Glutamatergic neuron (in vitro differentiated cells): ENCODE data around the gene ZNHIT1. TPM values are rescaled to one million over a fixed set of nuclear protein-coding genes. Genes with fewer than 3 reads are reported as not detected.
"Not testable (repeated sequence)": the region's sequence is repeated elsewhere in the genome, so short reads cannot be mapped to it uniquely, and the experiment has no call there.

Source experiments
- DNase-seq: peaks from one replicate; pipeline ENCODE4 v3.0.0; 2022
- H3K27ac Mint-ChIP-seq: one replicate; pipeline ENCODE4 v1.8.0; 2020; ENCODE audit warnings: mild to moderate bottlenecking, mixed read lengths, inconsistent platforms; ENCODE audit not compliant: unreplicated experiment
- H3K27me3 Mint-ChIP-seq: one replicate; pipeline ENCODE4 v1.8.0; 2020; ENCODE audit warnings: mild to moderate bottlenecking, moderate library complexity, mixed read lengths, inconsistent platforms; ENCODE audit not compliant: unreplicated experiment
- H3K36me3 Mint-ChIP-seq: one replicate; pipeline ENCODE4 v1.8.0; 2020; ENCODE audit warnings: mild to moderate bottlenecking, mixed read lengths, inconsistent platforms; ENCODE audit not compliant: unreplicated experiment
- H3K4me1 Mint-ChIP-seq: one replicate; pipeline ENCODE4 v1.8.0; 2020; ENCODE audit warnings: mild to moderate bottlenecking, low read depth, mixed read lengths, inconsistent platforms; ENCODE audit not compliant: unreplicated experiment
- H3K4me3 Mint-ChIP-seq: one replicate; pipeline ENCODE4 v1.8.0; 2020; ENCODE audit warnings: mild to moderate bottlenecking, mixed read lengths, inconsistent platforms; ENCODE audit not compliant: unreplicated experiment
- H3K9me3 Mint-ChIP-seq: one replicate; pipeline ENCODE4 v1.8.0; 2020; ENCODE audit warnings: mild to moderate bottlenecking, moderate library complexity, mixed read lengths, inconsistent platforms; ENCODE audit not compliant: unreplicated experiment
- total RNA-seq: library from RNA; stranded (reverse); fragmentation: NEBNext Ultra II Directional; extraction: Animal tissue kit (Norgen Biotek cat#: 25700); gene quantifications from one replicate; pipeline ENCODE4 v1.2.1, GENCODE V29; 2021; ENCODE audit not compliant: unreplicated experiment
- TF ChIP-seq, protein P1 (sequence below): fragments of 200-600 bp; sonication (generic); IDR thresholded peaks from one replicate; pipeline ENCODE4 v1.5.0; 2021; ENCODE audit not compliant: partially characterized antibody, unreplicated experiment

ZNHIT1 gene
- total RNA-seq, 1 donor from 2014 or later, result 60.8 TPM

GRCh38 chr7:101189109-101189508 is 28.9 kb upstream of the ZNHIT1 start:
- Mint-ChIP-seq H3K4me1 (no peaks in the 10 kb centered on the region), H3K27me3 (peaks cover 2% of the 10 kb centered on the region), H3K27ac (no peak overlapping the region), H3K4me3 (no peak overlapping the region), H3K9me3 (peaks cover 2% of the 10 kb centered on the region), H3K36me3 (no peaks in the 10 kb centered on the region)
- DNase-seq, result no peak
- TF ChIP-seq, protein P1, sequence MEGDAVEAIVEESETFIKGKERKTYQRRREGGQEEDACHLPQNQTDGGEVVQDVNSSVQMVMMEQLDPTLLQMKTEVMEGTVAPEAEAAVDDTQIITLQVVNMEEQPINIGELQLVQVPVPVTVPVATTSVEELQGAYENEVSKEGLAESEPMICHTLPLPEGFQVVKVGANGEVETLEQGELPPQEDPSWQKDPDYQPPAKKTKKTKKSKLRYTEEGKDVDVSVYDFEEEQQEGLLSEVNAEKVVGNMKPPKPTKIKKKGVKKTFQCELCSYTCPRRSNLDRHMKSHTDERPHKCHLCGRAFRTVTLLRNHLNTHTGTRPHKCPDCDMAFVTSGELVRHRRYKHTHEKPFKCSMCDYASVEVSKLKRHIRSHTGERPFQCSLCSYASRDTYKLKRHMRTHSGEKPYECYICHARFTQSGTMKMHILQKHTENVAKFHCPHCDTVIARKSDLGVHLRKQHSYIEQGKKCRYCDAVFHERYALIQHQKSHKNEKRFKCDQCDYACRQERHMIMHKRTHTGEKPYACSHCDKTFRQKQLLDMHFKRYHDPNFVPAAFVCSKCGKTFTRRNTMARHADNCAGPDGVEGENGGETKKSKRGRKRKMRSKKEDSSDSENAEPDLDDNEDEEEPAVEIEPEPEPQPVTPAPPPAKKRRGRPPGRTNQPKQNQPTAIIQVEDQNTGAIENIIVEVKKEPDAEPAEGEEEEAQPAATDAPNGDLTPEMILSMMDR, result no peak

DNA sequence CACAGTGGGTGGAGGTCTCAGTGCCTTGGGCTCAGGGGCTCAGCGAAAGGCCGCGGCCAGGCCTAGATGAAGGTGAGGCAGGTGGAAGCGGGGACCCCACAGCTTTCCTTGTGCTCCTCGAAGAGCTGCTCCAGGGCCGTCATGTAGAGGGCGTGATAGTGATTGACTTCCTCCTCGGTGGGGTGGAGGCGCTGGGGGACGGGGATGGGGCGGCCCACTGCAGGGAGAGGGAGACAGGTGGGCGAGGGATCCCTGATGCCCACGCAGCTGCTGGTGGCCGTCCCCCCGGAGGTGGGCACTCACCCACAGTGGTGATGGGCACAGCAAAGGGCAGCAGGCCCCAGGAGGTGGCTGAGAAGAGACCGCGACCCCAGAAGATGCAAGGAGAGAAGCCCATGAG is 22.1 kb upstream of the ZNHIT1 start:
- TF ChIP-seq, protein P1, result no peak
- DNase-seq, result no peak
- no peaks in the 10 kb centered on the region for H3K36me3 Mint-ChIP-seq
- H3K4me3 Mint-ChIP-seq, result no peak overlapping the region
- no peaks in the 10 kb centered on the region for H3K4me1 Mint-ChIP-seq
- H3K9me3 Mint-ChIP-seq, result peaks cover 1% of the 10 kb centered on the region
- H3K27me3 Mint-ChIP-seq, result peaks cover 5% of the 10 kb centered on the region
- H3K27ac Mint-ChIP-seq, result no peak overlapping the region

GRCh38 chr7:101197991-101198390 is 20.0 kb upstream of the ZNHIT1 start:
- TF ChIP-seq, protein P1, result no peak
- H3K27me3 Mint-ChIP-seq, result peaks cover 10% of the 10 kb centered on the region
- peaks cover 1% of the 10 kb centered on the region for H3K9me3 Mint-ChIP-seq
- DNase-seq, result no peak
- no peaks in the 10 kb centered on the region for H3K36me3 Mint-ChIP-seq
- H3K4me3 Mint-ChIP-seq, result no peak overlapping the region
- no peak overlapping the region for H3K27ac Mint-ChIP-seq
- no peaks in the 10 kb centered on the region for H3K4me1 Mint-ChIP-seq

DNA sequence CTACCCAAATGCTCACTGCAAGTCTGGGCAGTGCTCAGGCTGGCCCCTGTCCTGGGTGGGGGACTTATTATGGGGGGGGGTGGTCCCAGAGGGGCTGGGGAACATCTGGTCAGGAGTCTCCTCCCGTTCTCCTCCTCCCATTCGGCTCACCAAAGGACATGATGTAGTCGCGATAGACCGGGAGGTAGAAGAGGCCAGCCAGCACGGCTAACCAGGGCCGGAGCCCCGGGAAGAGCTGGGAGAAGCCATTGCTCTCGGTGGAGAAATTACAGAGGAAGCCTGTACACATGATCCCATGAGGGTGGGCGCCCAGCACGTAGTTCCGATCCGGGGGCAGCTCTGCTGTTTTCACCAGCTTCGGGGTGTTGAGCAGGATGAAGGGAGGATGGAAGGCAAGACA is 19.5 kb upstream of the ZNHIT1 start:
- TF ChIP-seq, protein P1, result no peak
- peaks cover 12% of the 10 kb centered on the region for H3K27me3 Mint-ChIP-seq
- no peak for DNase-seq
- H3K9me3 Mint-ChIP-seq, result peaks cover 1% of the 10 kb centered on the region
- H3K4me3 Mint-ChIP-seq, result no peak overlapping the region
- no peak overlapping the region for H3K27ac Mint-ChIP-seq
- H3K36me3 Mint-ChIP-seq, result no peaks in the 10 kb centered on the region
- H3K4me1 Mint-ChIP-seq, result no peaks in the 10 kb centered on the region

DNA sequence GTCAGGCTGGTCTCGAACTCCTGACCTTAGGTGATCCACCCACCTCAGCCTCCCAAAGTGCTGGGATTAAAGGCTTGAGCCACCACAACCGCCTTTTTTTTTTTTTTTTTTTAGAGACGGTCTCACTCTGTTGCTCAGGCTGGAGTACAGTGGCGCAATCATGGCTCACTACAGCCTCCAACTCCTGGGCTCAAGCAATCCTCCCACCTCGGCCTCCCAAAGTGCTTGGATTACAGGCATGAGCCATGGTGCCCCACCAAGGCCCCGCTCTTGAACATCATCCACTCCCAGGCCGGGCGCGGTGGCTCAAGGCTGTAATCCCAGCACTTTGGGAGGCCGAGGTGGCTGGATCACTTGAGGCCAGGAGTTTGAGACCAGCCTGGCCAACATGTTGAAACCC is 18.4 kb upstream of the ZNHIT1 start:
- not testable (repeated sequence) for H3K9me3 Mint-ChIP-seq, H3K27ac Mint-ChIP-seq

DNA sequence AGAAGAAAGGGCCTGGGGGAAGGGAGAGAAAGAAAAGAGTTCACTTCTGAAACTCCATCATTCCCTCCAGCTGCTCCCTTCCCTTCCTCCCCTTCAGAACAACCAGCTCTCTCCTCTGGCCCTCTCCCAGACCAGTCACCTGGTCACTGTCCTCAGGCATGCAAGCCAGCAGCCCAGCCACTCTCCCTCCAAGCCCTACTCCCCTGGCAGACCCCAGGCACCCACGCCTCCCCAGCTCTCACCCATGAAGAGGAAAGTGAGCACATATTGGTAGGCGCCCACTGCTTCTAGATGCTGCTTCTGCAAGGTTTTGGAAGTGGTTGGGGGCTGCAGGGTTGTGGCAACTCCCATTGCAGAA is 17.5 kb upstream of the ZNHIT1 start:
- DNase-seq, result no peak
- H3K9me3 Mint-ChIP-seq, result peaks cover 1% of the 10 kb centered on the region
- no peaks in the 10 kb centered on the region for H3K36me3 Mint-ChIP-seq
- no peak overlapping the region for H3K4me3 Mint-ChIP-seq
- TF ChIP-seq, protein P1, result no peak
- H3K27ac Mint-ChIP-seq, result no peak overlapping the region
- no peaks in the 10 kb centered on the region for H3K4me1 Mint-ChIP-seq
- H3K27me3 Mint-ChIP-seq, result peaks cover 12% of the 10 kb centered on the region

More for the DNA sequence above, 18.4 kb upstream of the ZNHIT1 start:
- DNase-seq, H3K4me1 Mint-ChIP-seq, H3K4me3 Mint-ChIP-seq, H3K36me3 Mint-ChIP-seq: not testable (repeated sequence)
- H3K27me3 Mint-ChIP-seq, result peaks cover 12% of the 10 kb centered on the region
